ENCODE measurements around the gene ARHGAP42. TPM values are rescaled to one million over a fixed set of nuclear protein-coding genes. Genes with fewer than 3 reads are reported as not detected.

Gene ARHGAP42
- total RNA-seq, 5 donors from 2014 or later (not counting 1 experiment from before 2014, with no cell fraction given) = 0.13 to 0.82 (median 0.49) TPM

GRCh38 chr11:100695911-100696310 lies 8.8 kb downstream of the ARHGAP42 start:
- Histone ChIP-seq H3K36me3 (ENCODE audit: control insufficient read depth in 2 of 2, extremely low read depth in 1 of 2, insufficient read depth in 1 of 2, low read length in 1 of 2) (no peaks in the 10 kb centered on the region), H3K27ac (ENCODE audit: low read length) (no peak overlapping the region), H3K27me3 (replicated peaks in 1 of 2; ENCODE audit: control insufficient read depth in 2 of 2, extremely low read depth in 1 of 2, insufficient read depth in 2 of 2, low read length in 1 of 2) (no peaks in the 10 kb centered on the region), H3K9me3 (no peaks in the 10 kb centered on the region), H3K4me3 (ENCODE audit: control insufficient read depth in 1 of 2, extremely low read depth in 1 of 2, low read length in 1 of 2) (no peak overlapping the region), H3K4me1 (ENCODE audit: control insufficient read depth in 1 of 2, extremely low read depth in 1 of 2, insufficient read depth in 2 of 2, low read length in 2 of 2) (no peaks in the 10 kb centered on the region)
- ATAC-seq (replicated peaks in 1 of 4) (no peak), DNase-seq (no peak)
- ChIA-PET POLR2A (no interaction called here), CTCF (no interaction called here)
- no peak overlapping the region for H3K27ac Mint-ChIP-seq
- no peaks in the 10 kb centered on the region for H3K27me3 Mint-ChIP-seq
- H3K4me3 Mint-ChIP-seq = no peak overlapping the region
- H3K36me3 Mint-ChIP-seq = no peaks in the 10 kb centered on the region
- peaks cover 0 to 3% (median 0%) of the 10 kb centered on the region in 3 donors for H3K9me3 Mint-ChIP-seq
- WGBS (ENCODE audit: insufficient coverage) = no CpG with 5 or more reads among the region's 5 CpGs
- H3K4me1 Mint-ChIP-seq = no peaks in the 10 kb centered on the region

GRCh38 chr11:100703139-100703538 lies 16.1 kb downstream of the ARHGAP42 start:
- ChIA-PET POLR2A (no interaction called here), CTCF (no interaction called here)
- no peak overlapping the region for H3K27ac Mint-ChIP-seq
- no peak overlapping the region for H3K27ac ChIP-seq (ENCODE audit: low read length)
- H3K4me1 ChIP-seq (ENCODE audit: control insufficient read depth in 1 of 2, extremely low read depth in 1 of 2, insufficient read depth in 2 of 2, low read length in 2 of 2) = no peaks in the 10 kb centered on the region
- no peak overlapping the region for H3K4me3 Mint-ChIP-seq
- H3K4me1 Mint-ChIP-seq = no peaks in the 10 kb centered on the region
- peaks cover 0 to 4% (median 4%) of the 10 kb centered on the region in 3 donors for H3K9me3 Mint-ChIP-seq
- 100% methylated on average over 2 of the region's 2 CpGs for WGBS (ENCODE audit: insufficient coverage)
- no peak for ATAC-seq (replicated peaks in 1 of 4)
- no peaks in the 10 kb centered on the region for H3K36me3 ChIP-seq (ENCODE audit: control insufficient read depth in 2 of 2, extremely low read depth in 1 of 2, insufficient read depth in 1 of 2, low read length in 1 of 2)
- no peaks in the 10 kb centered on the region for H3K9me3 ChIP-seq
- no peaks in the 10 kb centered on the region for H3K27me3 Mint-ChIP-seq
- H3K36me3 Mint-ChIP-seq = no peaks in the 10 kb centered on the region
- H3K4me3 ChIP-seq (ENCODE audit: control insufficient read depth in 1 of 2, extremely low read depth in 1 of 2, low read length in 1 of 2) = no peak overlapping the region
- no peak for DNase-seq
- H3K27me3 ChIP-seq (replicated peaks in 1 of 2; ENCODE audit: control insufficient read depth in 2 of 2, extremely low read depth in 1 of 2, insufficient read depth in 2 of 2, low read length in 1 of 2) = no peaks in the 10 kb centered on the region

GRCh38 chr11:100703801-100704575 lies 16.9 kb downstream of the ARHGAP42 start:
- ATAC-seq (replicated peaks in 1 of 4) (no peak), DNase-seq (no peak)
- ChIA-PET CTCF (no interaction called here), POLR2A (no interaction called here)
- Mint-ChIP-seq H3K4me1 (no peaks in the 10 kb centered on the region), H3K4me3 (no peak overlapping the region), H3K9me3 (peaks cover 0 to 4% (median 4%) of the 10 kb centered on the region in 3 donors), H3K27me3 (no peaks in the 10 kb centered on the region), H3K36me3 (no peaks in the 10 kb centered on the region), H3K27ac (no peak overlapping the region)
- Histone ChIP-seq H3K4me3 (ENCODE audit: control insufficient read depth in 1 of 2, extremely low read depth in 1 of 2, low read length in 1 of 2) (no peak overlapping the region), H3K27ac (ENCODE audit: low read length) (no peak overlapping the region), H3K9me3 (no peaks in the 10 kb centered on the region), H3K27me3 (replicated peaks in 1 of 2; ENCODE audit: control insufficient read depth in 2 of 2, extremely low read depth in 1 of 2, insufficient read depth in 2 of 2, low read length in 1 of 2) (no peaks in the 10 kb centered on the region), H3K4me1 (ENCODE audit: control insufficient read depth in 1 of 2, extremely low read depth in 1 of 2, insufficient read depth in 2 of 2, low read length in 2 of 2) (no peaks in the 10 kb centered on the region), H3K36me3 (ENCODE audit: control insufficient read depth in 2 of 2, extremely low read depth in 1 of 2, insufficient read depth in 1 of 2, low read length in 1 of 2) (no peaks in the 10 kb centered on the region)
- 77% methylated on average over 4 of the region's 5 CpGs for WGBS (ENCODE audit: insufficient coverage)

- H3K27ac ChIP-seq (ENCODE audit: low read length) = no peak overlapping the region
- Mint-ChIP-seq H3K27me3 (no peaks in the 10 kb centered on the region), H3K4me1 (no peaks in the 10 kb centered on the region), H3K4me3 (no peak overlapping the region), H3K9me3 (peaks cover 0 to 4% (median 4%) of the 10 kb centered on the region in 3 donors), H3K27ac (no peak overlapping the region), H3K36me3 (no peaks in the 10 kb centered on the region)
- ChIA-PET POLR2A (no interaction called here), CTCF (no interaction called here)
- no peak for DNase-seq
- ATAC-seq (replicated peaks in 1 of 4) = no peak
- no peaks in the 10 kb centered on the region for H3K4me1 ChIP-seq (ENCODE audit: control insufficient read depth in 1 of 2, extremely low read depth in 1 of 2, insufficient read depth in 2 of 2, low read length in 2 of 2)
- H3K9me3 ChIP-seq = no peaks in the 10 kb centered on the region
- no peaks in the 10 kb centered on the region for H3K27me3 ChIP-seq (replicated peaks in 1 of 2; ENCODE audit: control insufficient read depth in 2 of 2, extremely low read depth in 1 of 2, insufficient read depth in 2 of 2, low read length in 1 of 2)
- 100% methylated on average over 1 of the region's 2 CpGs for WGBS (ENCODE audit: insufficient coverage)
- no peak overlapping the region for H3K4me3 ChIP-seq (ENCODE audit: control insufficient read depth in 1 of 2, extremely low read depth in 1 of 2, low read length in 1 of 2)
- H3K36me3 ChIP-seq (ENCODE audit: control insufficient read depth in 2 of 2, extremely low read depth in 1 of 2, insufficient read depth in 1 of 2, low read length in 1 of 2) = no peaks in the 10 kb centered on the region
Measured at GRCh38 chr11:100705447-100705846, 18.4 kb downstream of the ARHGAP42 start.

- Histone ChIP-seq H3K36me3 (ENCODE audit: control insufficient read depth in 2 of 2, extremely low read depth in 1 of 2, insufficient read depth in 1 of 2, low read length in 1 of 2) (no peaks in the 10 kb centered on the region), H3K9me3 (no peaks in the 10 kb centered on the region), H3K4me3 (ENCODE audit: control insufficient read depth in 1 of 2, extremely low read depth in 1 of 2, low read length in 1 of 2) (no peak overlapping the region), H3K27ac (ENCODE audit: low read length) (no peak overlapping the region), H3K4me1 (ENCODE audit: control insufficient read depth in 1 of 2, extremely low read depth in 1 of 2, insufficient read depth in 2 of 2, low read length in 2 of 2) (no peaks in the 10 kb centered on the region), H3K27me3 (replicated peaks in 1 of 2; ENCODE audit: control insufficient read depth in 2 of 2, extremely low read depth in 1 of 2, insufficient read depth in 2 of 2, low read length in 1 of 2) (no peaks in the 10 kb centered on the region)
- ChIA-PET CTCF (no interaction called here), POLR2A (no interaction called here)
- DNase-seq (no peak), ATAC-seq (replicated peaks in 1 of 4) (no peak)
- Mint-ChIP-seq H3K27ac (no peak overlapping the region), H3K36me3 (no peaks in the 10 kb centered on the region), H3K4me3 (no peak overlapping the region), H3K27me3 (no peaks in the 10 kb centered on the region), H3K4me1 (no peaks in the 10 kb centered on the region), H3K9me3 (peaks cover 0 to 4% (median 4%) of the 10 kb centered on the region in 3 donors)
Measured at GRCh38 chr11:100706179-100706578, 19.1 kb downstream of the ARHGAP42 start.

GRCh38 chr11:100709233-100709957 lies 22.3 kb downstream of the ARHGAP42 start:
- Mint-ChIP-seq H3K27me3 (no peaks in the 10 kb centered on the region), H3K4me1 (no peaks in the 10 kb centered on the region), H3K36me3 (no peaks in the 10 kb centered on the region), H3K4me3 (no peak overlapping the region), H3K27ac (no peak overlapping the region), H3K9me3 (no peaks in the 10 kb centered on the region)
- ChIA-PET CTCF (no interaction called here), POLR2A (no interaction called here)
- no peak for DNase-seq
- Histone ChIP-seq H3K27me3 (replicated peaks in 1 of 2; ENCODE audit: control insufficient read depth in 2 of 2, extremely low read depth in 1 of 2, insufficient read depth in 2 of 2, low read length in 1 of 2) (no peaks in the 10 kb centered on the region), H3K4me1 (ENCODE audit: control insufficient read depth in 1 of 2, extremely low read depth in 1 of 2, insufficient read depth in 2 of 2, low read length in 2 of 2) (no peaks in the 10 kb centered on the region), H3K9me3 (no peaks in the 10 kb centered on the region), H3K27ac (ENCODE audit: low read length) (no peak overlapping the region), H3K36me3 (ENCODE audit: control insufficient read depth in 2 of 2, extremely low read depth in 1 of 2, insufficient read depth in 1 of 2, low read length in 1 of 2) (no peaks in the 10 kb centered on the region), H3K4me3 (ENCODE audit: control insufficient read depth in 1 of 2, extremely low read depth in 1 of 2, low read length in 1 of 2) (no peak overlapping the region)
- no peak for ATAC-seq (replicated peaks in 1 of 4)
- no CpG with 5 or more reads among the region's 3 CpGs for WGBS (ENCODE audit: insufficient coverage)

All from T-cell (primary cell).